GM19438 (cell line): ENCODE results near the gene NHEJ1.

Experiments used
- ATAC-seq: cut with Tn5 transposase; IDR thresholded peaks from one replicate; pipeline ENCODE4 v1.9.1; 2021; ENCODE audit warnings: low read depth; ENCODE audit not compliant: unreplicated experiment

Gene NHEJ1

DNA sequence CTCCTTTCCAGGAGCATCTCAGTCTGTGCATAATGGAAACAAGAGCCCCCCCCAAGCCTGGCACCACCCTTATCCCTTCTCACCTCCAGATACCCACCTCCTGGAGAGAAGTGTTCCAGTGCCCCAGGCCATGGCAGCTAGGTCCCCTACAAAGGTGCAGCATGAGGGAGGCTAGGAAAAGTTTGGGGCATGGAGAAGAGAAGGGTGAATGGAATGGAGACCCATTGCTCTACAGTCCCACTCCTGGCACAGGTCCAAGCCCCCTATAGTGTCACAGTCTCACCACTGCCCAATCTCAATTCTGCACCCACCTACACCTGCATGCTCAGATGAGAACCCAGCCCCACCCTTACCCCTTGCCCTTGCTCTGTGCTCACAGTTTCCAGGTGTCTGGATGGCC is 8.3 kb upstream of the NHEJ1 start:
- no peak for ATAC-seq

GRCh38 chr2:219168526-219168925 is 7.9 kb upstream of the NHEJ1 start:
- ATAC-seq: no peak

DNA sequence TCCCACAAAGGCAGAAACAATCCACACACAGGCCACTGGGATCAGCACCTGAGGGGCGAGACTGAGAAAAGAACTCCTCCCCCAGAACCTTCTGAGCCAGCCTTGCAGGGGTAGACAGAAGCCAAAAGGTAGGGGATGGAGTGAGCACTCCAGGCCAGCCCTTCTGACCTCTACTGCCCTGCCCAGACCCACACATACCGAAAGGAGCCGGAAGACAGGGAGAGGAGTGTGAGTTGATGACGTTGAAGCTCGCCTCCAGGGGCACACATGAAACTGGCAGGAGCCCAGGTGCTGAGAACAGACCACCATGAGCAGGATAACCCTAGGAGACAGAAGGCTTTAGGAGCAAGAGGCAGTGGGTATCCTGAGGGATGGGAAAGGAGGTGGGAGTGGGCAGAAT is 7.4 kb upstream of the NHEJ1 start:
- ATAC-seq: no peak

DNA sequence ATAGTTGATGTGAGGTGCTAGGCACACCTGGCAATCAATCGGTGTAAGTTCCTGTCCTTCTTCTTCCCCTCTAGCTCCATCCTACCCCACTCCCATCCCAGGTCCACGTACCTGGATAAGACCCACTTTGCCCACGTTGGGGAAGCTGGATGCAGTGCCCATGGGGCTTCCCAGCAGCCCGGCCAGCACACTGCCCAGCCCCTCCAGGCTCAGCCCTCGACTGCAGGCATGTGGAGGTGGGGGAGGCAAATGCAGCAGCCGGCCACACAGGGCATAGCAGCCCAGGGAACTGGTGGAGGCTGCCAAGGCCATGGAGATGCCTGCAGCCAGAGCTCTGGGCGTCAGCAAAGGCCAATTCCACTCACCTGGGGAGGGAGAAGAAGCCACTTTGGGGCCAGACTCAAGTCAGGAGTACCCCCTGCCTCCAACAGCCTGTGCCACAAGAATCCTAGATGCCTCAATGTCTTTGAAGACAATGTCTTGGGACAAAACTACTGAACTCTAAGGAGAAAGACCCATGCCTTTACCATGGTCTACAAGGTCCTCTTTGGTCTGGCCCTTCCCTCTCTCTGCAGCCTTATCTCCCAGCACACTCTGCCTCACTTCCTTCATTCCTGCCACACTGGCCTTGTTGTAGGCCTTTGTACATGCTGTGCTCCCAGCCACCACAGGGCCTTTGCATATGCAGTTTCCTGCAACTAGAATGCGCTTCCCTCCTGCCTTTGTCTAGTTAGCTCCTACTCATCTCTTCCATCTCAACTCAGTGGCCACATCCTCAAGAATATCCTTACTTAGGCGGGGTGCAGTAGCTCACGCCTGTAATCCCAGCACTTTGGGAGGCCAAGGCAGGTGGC is 4.7 kb upstream of the NHEJ1 start:
- ATAC-seq: no peak

DNA sequence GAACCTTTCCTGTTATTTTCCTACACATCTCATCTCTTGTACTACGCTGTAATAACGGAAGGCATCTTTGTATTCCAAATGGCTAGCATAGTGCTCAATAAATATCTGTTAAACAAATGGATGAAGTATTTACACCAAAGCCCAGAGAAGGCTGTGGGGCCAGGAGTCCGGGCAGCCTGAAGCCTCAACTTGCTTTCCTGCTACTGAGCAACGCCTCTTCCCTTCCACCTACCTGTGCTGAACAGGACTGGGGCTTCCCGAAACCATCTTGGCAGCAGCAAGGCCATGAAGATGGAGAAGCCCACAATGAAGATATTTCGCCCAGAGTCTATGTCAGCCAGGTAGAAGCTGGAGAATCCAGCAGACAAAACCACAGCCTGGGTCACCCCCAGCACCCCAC is 2.5 kb upstream of the NHEJ1 start:
- no peak for ATAC-seq

- no peak for ATAC-seq
Observed at GRCh38 chr2:219161097-219161496, 482 bp upstream of the NHEJ1 start.

GRCh38 chr2:219159771-219160185 is 837 bp downstream of the NHEJ1 start:
- ATAC-seq: no peak

- ATAC-seq: no peak
Observed at GRCh38 chr2:219158586-219158985, 2.0 kb downstream of the NHEJ1 start.

GRCh38 chr2:219158025-219158424 is 2.6 kb downstream of the NHEJ1 start:
- ATAC-seq: no peak

DNA sequence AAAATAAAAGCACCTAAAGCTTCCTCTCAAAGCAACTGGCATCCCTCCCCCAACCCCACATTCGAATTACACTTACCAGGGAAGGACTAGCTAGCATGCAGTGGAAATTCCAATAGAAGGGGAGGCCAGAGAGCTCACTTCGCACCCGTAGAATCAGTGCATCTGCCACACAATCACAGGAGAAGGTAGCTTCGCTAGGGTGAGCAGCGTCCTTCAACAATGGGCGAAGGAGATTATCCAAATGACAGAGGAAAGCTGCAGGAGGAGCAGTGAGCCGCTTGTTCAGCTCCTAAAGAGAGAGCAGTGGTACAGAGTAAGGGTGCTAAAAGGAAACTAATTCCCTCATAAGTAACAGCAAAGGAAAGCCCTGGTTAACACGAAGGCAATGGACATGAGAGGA is 3.2 kb downstream of the NHEJ1 start:
- no peak for ATAC-seq

GRCh38 chr2:219155054-219155644 is 5.5 kb downstream of the NHEJ1 start:
- no peak for ATAC-seq

DNA sequence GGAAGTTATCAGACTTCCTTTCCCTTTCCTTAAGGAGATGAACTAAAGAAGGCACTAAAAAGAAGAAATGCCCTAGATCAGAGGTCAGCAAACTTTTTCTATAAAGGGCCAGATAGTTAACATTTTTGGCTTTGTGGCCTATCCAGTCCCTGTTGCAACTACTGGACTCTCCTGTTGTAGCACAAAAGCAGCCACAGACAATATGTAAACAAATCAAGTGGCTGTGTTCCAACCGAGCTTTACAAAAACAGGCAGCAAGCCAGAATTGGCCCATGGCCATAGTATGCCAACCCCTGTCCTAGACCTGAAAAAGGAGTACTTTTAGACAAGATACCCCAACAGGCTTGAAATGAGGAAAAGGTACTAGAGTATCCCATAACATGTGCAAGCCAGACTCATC is 10.9 kb downstream of the NHEJ1 start:
- ATAC-seq: no peak

GRCh38 chr2:219142329-219142728 is 18.3 kb downstream of the NHEJ1 start:
- no peak for ATAC-seq

GRCh38 chr2:219140722-219141121 is 19.9 kb downstream of the NHEJ1 start:
- no peak for ATAC-seq

DNA sequence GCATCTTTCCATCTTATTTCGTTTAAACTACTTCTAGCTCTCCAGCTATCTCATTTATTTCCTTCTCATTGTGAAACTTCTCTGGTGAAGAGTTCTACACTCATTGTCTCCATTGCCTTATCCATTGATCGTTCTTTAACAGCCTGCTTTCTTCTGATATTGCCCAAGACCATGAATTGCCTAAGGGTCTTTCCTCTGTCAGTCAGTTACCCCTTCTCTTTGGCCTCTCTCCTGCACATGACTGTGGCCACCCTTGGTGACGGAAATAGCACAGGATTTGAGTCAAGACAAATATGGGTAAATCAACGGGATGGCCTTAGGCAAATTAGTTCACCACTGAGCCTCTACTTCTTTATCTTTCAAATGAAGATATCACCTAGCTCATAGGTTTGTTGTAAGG is 26.6 kb downstream of the NHEJ1 start:
- no peak for ATAC-seq

DNA sequence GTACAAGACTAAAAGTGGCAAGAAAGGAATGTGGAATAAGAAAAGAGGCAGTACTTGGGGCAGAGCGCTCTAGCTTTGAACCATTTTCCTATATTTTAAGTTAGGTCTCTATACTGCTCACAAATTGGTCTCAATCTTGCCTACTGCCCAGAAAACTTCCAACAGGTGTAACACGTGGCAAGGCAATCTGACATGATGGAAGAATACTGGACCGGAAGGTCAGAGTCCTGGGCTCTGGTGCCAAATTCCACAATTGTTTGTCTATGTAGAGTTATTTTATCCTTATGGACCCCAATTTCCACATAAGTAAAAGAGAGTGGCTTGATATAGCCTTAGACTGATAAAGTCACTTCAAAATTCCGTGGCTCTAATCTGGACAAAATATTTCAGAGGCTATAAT is 28.9 kb downstream of the NHEJ1 start:
- no peak for ATAC-seq

GRCh38 chr2:219131327-219131726 is 29.3 kb downstream of the NHEJ1 start:
- no peak for ATAC-seq

- ATAC-seq: no peak
Observed at GRCh38 chr2:219129589-219129988, 31.0 kb downstream of the NHEJ1 start.

DNA sequence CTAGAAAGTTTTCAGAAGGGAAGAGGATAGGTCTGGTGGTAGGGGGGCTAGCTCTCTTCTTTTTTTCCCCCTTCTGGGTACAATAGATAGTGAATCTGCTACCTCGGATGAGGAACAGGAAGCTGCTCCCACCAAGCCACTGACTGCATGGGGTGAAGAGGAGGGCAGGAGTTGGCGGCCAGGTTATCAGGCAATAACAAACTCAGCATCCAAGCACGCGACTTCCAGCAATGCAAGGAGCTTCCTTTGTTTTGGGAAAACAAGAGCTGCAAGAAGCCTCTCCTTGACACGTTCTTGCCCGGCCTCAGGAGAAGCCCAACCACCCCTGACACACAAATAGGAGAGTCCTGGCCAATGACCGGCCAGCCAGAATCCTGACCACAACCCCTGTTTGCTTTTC is 32.2 kb downstream of the NHEJ1 start:
- no peak for ATAC-seq

- ATAC-seq: no peak
Observed at GRCh38 chr2:219127037-219127635, 33.5 kb downstream of the NHEJ1 start.

DNA sequence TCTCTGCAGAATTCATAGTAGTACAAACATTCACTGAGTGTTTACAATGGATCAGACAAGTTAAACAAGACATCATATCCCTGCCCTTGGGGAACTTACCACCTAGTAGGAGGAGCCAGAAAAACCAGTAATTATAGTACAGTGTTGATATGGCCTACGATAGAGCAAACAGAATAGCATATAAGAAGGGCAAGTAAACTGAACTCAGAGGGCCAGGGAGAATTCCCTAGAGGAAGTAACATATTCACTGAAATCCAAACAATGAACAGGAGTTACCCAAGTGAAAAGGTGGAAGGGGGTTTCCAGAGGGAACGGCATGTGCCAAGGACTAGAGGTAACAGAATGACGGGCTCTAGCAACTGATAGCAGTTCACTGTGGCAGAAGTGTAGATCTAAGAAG is 34.1 kb downstream of the NHEJ1 start:
- no peak for ATAC-seq

DNA sequence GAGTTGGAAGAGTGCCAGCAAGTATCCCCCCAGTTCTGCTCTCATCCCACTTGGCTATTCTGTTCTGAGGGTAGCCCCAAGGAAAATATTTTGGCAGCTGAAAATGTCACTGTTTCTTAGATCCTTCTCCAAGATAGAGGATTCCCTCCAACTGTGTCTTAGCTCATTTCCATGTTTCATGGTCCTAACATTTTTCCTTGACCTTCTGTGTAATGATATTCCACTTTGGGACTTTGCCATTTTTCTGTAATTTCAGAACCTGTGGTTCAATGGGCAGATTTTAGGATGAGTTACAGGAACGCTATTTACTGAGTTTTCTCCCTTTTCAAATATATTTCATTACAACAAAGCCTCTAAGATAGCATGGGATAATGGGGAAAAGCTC is 34.7 kb downstream of the NHEJ1 start:
- no peak for ATAC-seq
